Astrocyte of the spinal cord (primary cell): ENCODE measurements around the gene ANKRD13C.

Experiments
- DNase-seq: peaks from one replicate; pipeline ENCODE4 v3.0.0; 2011; ENCODE audit warnings: low read depth, low spot score
- H3K4me3 ChIP-seq: 2 replicates; pipeline ENCODE4 v1.5.1; 2011; ENCODE audit warnings: low read depth, mild to moderate bottlenecking, low read length, moderate library complexity
- CTCF ChIP-seq: IDR thresholded peaks from 2 replicates; pipeline ENCODE4 v1.5.1; 2012; ENCODE audit warnings: low read depth, mild to moderate bottlenecking, low read length, inconsistent platforms
- in situ Hi-C: cut with HindIII; loops from 2 replicates; pipeline ENCODE4 v1.10.0; 2017; ENCODE audit warnings: low sequenced_read_pairs

Gene ANKRD13C

GRCh38 chr1:70392626-70393025 is 38.1 kb upstream of the ANKRD13C start:
- H3K4me3 ChIP-seq, result no peak overlapping the region
- no peak for DNase-seq
- in situ Hi-C loops, result no loop called here
- TF ChIP-seq CTCF, result no peak

GRCh38 chr1:70387507-70387906 is 33.0 kb upstream of the ANKRD13C start:
- DNase-seq, result no peak
- in situ Hi-C loops, result no loop called here
- TF ChIP-seq CTCF, result no peak
- H3K4me3 ChIP-seq, result no peak overlapping the region

GRCh38 chr1:70386121-70386520 is 31.6 kb upstream of the ANKRD13C start:
- in situ Hi-C loops, result no loop called here
- no peak for TF ChIP-seq CTCF
- no peak overlapping the region for H3K4me3 ChIP-seq
- DNase-seq, result no peak

- H3K4me3 ChIP-seq, result no peak overlapping the region
- in situ Hi-C loops, result no loop called here
- no peak for DNase-seq
- no peak for TF ChIP-seq CTCF
These were observed 31.0 kb upstream of the ANKRD13C start for GRCh38 chr1:70385477-70385876.

GRCh38 chr1:70384542-70384941 is 30.0 kb upstream of the ANKRD13C start:
- in situ Hi-C loops, result no loop called here
- no peak for TF ChIP-seq CTCF
- no peak for DNase-seq
- no peak overlapping the region for H3K4me3 ChIP-seq

- in situ Hi-C loops, result no loop called here
- H3K4me3 ChIP-seq, result no peak overlapping the region
- no peak for TF ChIP-seq CTCF
- no peak for DNase-seq
These were observed 29.0 kb upstream of the ANKRD13C start for GRCh38 chr1:70383483-70383882.

- no peak for DNase-seq
These were observed 28.2 kb upstream of the ANKRD13C start for GRCh38 chr1:70382682-70383081.

More at GRCh38 chr1:70382682-70383081, 28.2 kb upstream of the ANKRD13C start:
- in situ Hi-C loops, result no loop called here
- no peak for TF ChIP-seq CTCF
- no peak overlapping the region for H3K4me3 ChIP-seq
